Heart right ventricle (tissue), 16 donors: ENCODE measurements around the gene MAD1L1. TPM values are rescaled to one million over a fixed set of nuclear protein-coding genes. Genes with fewer than 3 reads are reported as not detected.

ENCODE experiments used
- ATAC-seq, 8 donors: fragments of 200-7000 bp; cut with Tn5 transposase; one replicate each; pipeline ENCODE4 v1.9.1; 2020; ENCODE audit warnings: mild to moderate bottlenecking in 8 of 8, moderate library complexity in 8 of 8, moderate number of reproducible peaks in 1 of 8
- DNase-seq, 2 donors: peaks; one replicate each; pipeline ENCODE4 v3.0.0-alpha.2; 2020
- H3K27ac ChIP-seq, 10 donors: fragments of 200-600 bp; sonication (generic) in 2 of 10; one replicate each; pipeline versions ENCODE4 v1.5.0 to v1.8.0; 2020 to 2022; ENCODE audit warnings: mild to moderate bottlenecking in 3 of 10
- H3K27me3 ChIP-seq, 7 donors: fragments of 200-600 bp; one replicate each; pipeline ENCODE4 v1.8.0; 2021 to 2022; ENCODE audit warnings: mild to moderate bottlenecking in 2 of 7
- H3K36me3 ChIP-seq, 9 donors: fragments of 200-600 bp; sonication (generic) in 1 of 9; one replicate each; pipeline versions ENCODE4 v1.5.0 to v1.8.0; 2020 to 2022; ENCODE audit warnings: mild to moderate bottlenecking in 2 of 9
- H3K4me1 ChIP-seq, 9 donors: fragments of 200-600 bp; sonication (generic) in 1 of 9; one replicate each; pipeline versions ENCODE4 v1.5.0 to v1.8.0; 2020 to 2022; ENCODE audit warnings: mild to moderate bottlenecking in 4 of 9
- H3K4me3 ChIP-seq, 10 donors: fragments of 200-600 bp; sonication (generic) in 2 of 10; one replicate each; pipeline versions ENCODE4 v1.5.0 to v1.8.0; 2020 to 2022; ENCODE audit warnings: mild to moderate bottlenecking in 7 of 10, moderate library complexity in 2 of 10
- H3K9me3 ChIP-seq, 11 donors: fragments of 200-600 bp in 10 of 11; sonication (generic) in 2 of 11; one replicate each; pipeline versions ENCODE4 v1.5.0 to v1.8.0; 2013 to 2022; ENCODE audit warnings: mild to moderate bottlenecking in 2 of 11, control low read depth in 1 of 11, moderate library complexity in 1 of 11
- WGBS, 2 donors: extraction: QIAGEN DNeasy Blood & Tissue Kit; methylation state at CpG; one replicate each; pipeline ENCODE4 v1.1.7; 2013; ENCODE audit warnings: inconsistent platforms in 1 of 2; 5-methylcytosine and 5-hydroxymethylcytosine counted together
- intact Hi-C, 10 donors: fragments of 100-400 bp; cut with DNase I; formaldehyde crosslinking; loops; one replicate each; pipeline versions ENCODE4 v1.11.1 to v1.14.2; 2022
- polyA plus RNA-seq, 2 donors: library from polyadenylated mRNA; stranded (reverse); fragments of 200-250 nt; gene quantifications; one replicate each; pipeline ENCODE4 v1.2.3, GENCODE V29; 2013
- total RNA-seq, 10 donors: library from RNA; stranded (reverse); fragmentation: NEBNext Ultra II Directional in 3 of 10; extraction: Animal tissue kit (Norgen Biotek cat#: 25700) in 3 of 10; gene quantifications; one replicate each; pipeline versions ENCODE4 v1.2.1 to v1.2.4, GENCODE V29; 2021 to 2023
- TF ChIP-seq, protein P1 (sequence below), 9 donors: fragments of 200-600 bp; sonication (generic) in 2 of 9; IDR thresholded peaks; one replicate each; pipeline versions ENCODE4 v1.5.0 to v1.8.0; 2021 to 2022; ENCODE audit warnings: antibody characterized with exemption in 9 of 9, mild to moderate bottlenecking in 5 of 9, moderate library complexity in 1 of 9
- donor health status: Arrhythmogenic right ventricular cardiomyopathy.
- donor health status: ischemic (EF 13 %, LVEDD 7.1; RV severe dilation, severe dysfunction).
- donor health status: healthy with polysubstance abuse.
- donor health status: DM: no; HTN: yes; CAD: no.
- donor health status: DM: no; HTN: no; CAD: no.
- donor health status: ischemic (EF 25% LVEDD 6.9; RV normal size, moderate dysfunction).
- donor health status: ischemic (EF 25% LVEDD 5.7; RV mildly dilated, moderate dysfunction).
- donor health status: healthy.
- donor health status: DM: yes; HTN: yes; CAD: no.
- donor health status: Ischemic cardiomyopathy.
- donor health status: ischemic (EF 35%, LVEDD 5.7; RV mildly dilated, moderate dysfunction).
- donor health status: nonischemic (EF 11% LVEDD 7.7; RV severe dilation, severe dysfunction).
- donor health status: DM: yes; HTN: yes; CAD: no.
- donor health status: PGD.
- donor health status: ischemic (EF 29% LVEDD 5.4; RV normal size, mild dysfunction).
- donor health status: nonischemic (EF 23%, LVEDD 6.1; RV moderate dilation, normal function).

MAD1L1 gene
- total and polyA plus RNA-seq, 12 donors: 13.8 to 46.8 (median 20.2) TPM

GRCh38 chr7:1812509-1813393, 420.0 kb downstream of the MAD1L1 start:
- H3K27me3 ChIP-seq: peaks cover 0 to 3% (median 0%) of the 10 kb centered on the region in 7 donors
- H3K4me3 ChIP-seq: no peak overlapping the region
- ATAC-seq (peak in 5 of 8 donors; percentile 15 to 78 (median 42)), DNase-seq (no peak)
- TF ChIP-seq, protein P1, sequence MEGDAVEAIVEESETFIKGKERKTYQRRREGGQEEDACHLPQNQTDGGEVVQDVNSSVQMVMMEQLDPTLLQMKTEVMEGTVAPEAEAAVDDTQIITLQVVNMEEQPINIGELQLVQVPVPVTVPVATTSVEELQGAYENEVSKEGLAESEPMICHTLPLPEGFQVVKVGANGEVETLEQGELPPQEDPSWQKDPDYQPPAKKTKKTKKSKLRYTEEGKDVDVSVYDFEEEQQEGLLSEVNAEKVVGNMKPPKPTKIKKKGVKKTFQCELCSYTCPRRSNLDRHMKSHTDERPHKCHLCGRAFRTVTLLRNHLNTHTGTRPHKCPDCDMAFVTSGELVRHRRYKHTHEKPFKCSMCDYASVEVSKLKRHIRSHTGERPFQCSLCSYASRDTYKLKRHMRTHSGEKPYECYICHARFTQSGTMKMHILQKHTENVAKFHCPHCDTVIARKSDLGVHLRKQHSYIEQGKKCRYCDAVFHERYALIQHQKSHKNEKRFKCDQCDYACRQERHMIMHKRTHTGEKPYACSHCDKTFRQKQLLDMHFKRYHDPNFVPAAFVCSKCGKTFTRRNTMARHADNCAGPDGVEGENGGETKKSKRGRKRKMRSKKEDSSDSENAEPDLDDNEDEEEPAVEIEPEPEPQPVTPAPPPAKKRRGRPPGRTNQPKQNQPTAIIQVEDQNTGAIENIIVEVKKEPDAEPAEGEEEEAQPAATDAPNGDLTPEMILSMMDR (IDR thresholded peaks at IDR 0.05): peak in 7 of 9 donors; percentile 26 to 65 (median 41)
- H3K4me1 ChIP-seq: peaks cover 0 to 17% (median 8%) of the 10 kb centered on the region in 9 donors
- 44 to 46% methylated on average over 33 of the region's 33 CpGs for WGBS, 2 donors
- no peak overlapping the region for H3K27ac ChIP-seq
- H3K9me3 ChIP-seq: no peaks in the 10 kb centered on the region
- intact Hi-C loops: loop anchor here in 5 of 10 donors (5.0 to 10.0 kb wide), 3 partner anchors 202 to 400 kb away; no protein-coding TSS in a partner anchor
- H3K36me3 ChIP-seq: peaks cover 0 to 11% (median 0%) of the 10 kb centered on the region in 9 donors

- TF ChIP-seq, protein P1 (IDR thresholded peaks at IDR 0.05): no peak
- intact Hi-C loops: loop anchor here in 5 of 10 donors (5.0 to 10.0 kb wide), 3 partner anchors 203 to 400 kb away; no protein-coding TSS in a partner anchor
- 36 to 51% methylated on average over 9 of the region's 9 CpGs for WGBS, 2 donors
- H3K27me3 ChIP-seq: peaks cover 0 to 3% (median 0%) of the 10 kb centered on the region in 7 donors
- peaks cover 0 to 11% (median 0%) of the 10 kb centered on the region in 9 donors for H3K36me3 ChIP-seq
- no peak overlapping the region for H3K4me3 ChIP-seq
- no peak overlapping the region for H3K27ac ChIP-seq
- peaks cover 0 to 17% (median 8%) of the 10 kb centered on the region in 9 donors for H3K4me1 ChIP-seq
- no peak for ATAC-seq
- no peaks in the 10 kb centered on the region for H3K9me3 ChIP-seq
- no peak for DNase-seq
Measured at GRCh38 chr7:1811850-1812508, 420.8 kb downstream of the MAD1L1 start.

GRCh38 chr7:1810961-1811849, 421.5 kb downstream of the MAD1L1 start:
- DNase-seq (no peak), ATAC-seq (peak in 1 of 8 donors; percentile 5)
- Histone ChIP-seq H3K4me3 (no peak overlapping the region), H3K36me3 (peaks cover 0 to 11% (median 0%) of the 10 kb centered on the region in 9 donors), H3K9me3 (no peaks in the 10 kb centered on the region), H3K27me3 (peaks cover 0 to 3% (median 0%) of the 10 kb centered on the region in 7 donors), H3K4me1 (peaks cover 0 to 17% (median 8%) of the 10 kb centered on the region in 9 donors), H3K27ac (no peak overlapping the region)
- 68 to 74% methylated on average over 25 of the region's 25 CpGs for WGBS, 2 donors
- intact Hi-C loops: loop anchor here in 5 of 10 donors (5.0 to 10.0 kb wide), 3 partner anchors 204 to 401 kb away; no protein-coding TSS in a partner anchor
- TF ChIP-seq, protein P1 (IDR thresholded peaks at IDR 0.05): no peak
